ENCODE results near the gene MSMP. TPM values are rescaled to one million over a fixed set of nuclear protein-coding genes. Genes with fewer than 3 reads are reported as not detected.

Gene MSMP
- total and polyA plus RNA-seq, 7 donors: 0.57 TPM; not detected in 6

DNA sequence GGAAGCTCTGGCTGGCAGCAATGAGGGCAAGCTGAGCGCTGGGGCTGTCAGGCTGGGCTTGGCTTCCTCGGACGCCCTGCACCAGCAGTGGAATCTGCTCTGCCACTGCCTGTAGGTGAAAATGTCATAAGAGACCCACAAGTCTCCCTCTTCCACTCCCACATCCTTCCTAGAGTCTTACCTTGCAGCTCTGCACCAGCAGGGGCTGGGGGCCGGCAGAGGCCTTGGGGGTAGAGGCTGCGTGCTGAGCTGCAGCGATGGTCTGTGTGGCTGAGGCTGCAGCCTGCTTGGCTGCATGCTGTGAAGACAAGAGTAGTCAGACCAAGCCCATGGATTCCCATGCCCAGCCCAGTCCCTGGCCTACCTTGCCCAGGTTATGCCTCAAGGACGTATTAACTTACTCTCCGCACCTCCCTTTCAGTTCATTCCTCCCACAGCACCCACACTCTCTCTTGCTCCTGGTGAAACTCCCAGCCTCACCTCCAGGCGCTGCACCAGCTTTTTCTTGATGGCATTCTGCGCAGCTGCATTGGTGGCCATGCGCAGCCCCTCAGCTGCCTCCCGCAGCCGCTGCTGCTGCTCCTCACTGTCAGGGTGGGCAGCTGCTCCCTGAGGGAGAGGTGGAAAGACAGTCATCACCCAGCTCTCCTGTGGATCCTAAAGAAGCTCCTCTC lies 39.4 kb downstream of the MSMP start:
- H3K4me1 ChIP-seq: peaks cover 0 to 6% (median 0%) of the 10 kb centered on the region in 4 donors
- peaks cover 89 to 100% (median 94%) of the 10 kb centered on the region in 4 donors for H3K36me3 ChIP-seq
- H3K27ac ChIP-seq: peak overlapping the region; percentile 50 to 69 (median 56)
- no peaks in the 10 kb centered on the region for H3K9me3 ChIP-seq
- no peak overlapping the region for H3K4me3 ChIP-seq
- TF ChIP-seq POLR2A (IDR thresholded peaks at IDR 0.05) (no peak), POLR2AphosphoS5 (IDR thresholded peaks at IDR 0.05) (no peak), EP300 (IDR thresholded peaks at IDR 0.05) (no peak)
- TF ChIP-seq, protein P1, sequence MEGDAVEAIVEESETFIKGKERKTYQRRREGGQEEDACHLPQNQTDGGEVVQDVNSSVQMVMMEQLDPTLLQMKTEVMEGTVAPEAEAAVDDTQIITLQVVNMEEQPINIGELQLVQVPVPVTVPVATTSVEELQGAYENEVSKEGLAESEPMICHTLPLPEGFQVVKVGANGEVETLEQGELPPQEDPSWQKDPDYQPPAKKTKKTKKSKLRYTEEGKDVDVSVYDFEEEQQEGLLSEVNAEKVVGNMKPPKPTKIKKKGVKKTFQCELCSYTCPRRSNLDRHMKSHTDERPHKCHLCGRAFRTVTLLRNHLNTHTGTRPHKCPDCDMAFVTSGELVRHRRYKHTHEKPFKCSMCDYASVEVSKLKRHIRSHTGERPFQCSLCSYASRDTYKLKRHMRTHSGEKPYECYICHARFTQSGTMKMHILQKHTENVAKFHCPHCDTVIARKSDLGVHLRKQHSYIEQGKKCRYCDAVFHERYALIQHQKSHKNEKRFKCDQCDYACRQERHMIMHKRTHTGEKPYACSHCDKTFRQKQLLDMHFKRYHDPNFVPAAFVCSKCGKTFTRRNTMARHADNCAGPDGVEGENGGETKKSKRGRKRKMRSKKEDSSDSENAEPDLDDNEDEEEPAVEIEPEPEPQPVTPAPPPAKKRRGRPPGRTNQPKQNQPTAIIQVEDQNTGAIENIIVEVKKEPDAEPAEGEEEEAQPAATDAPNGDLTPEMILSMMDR (IDR thresholded peaks at IDR 0.05): no peak
- WGBS, 2 donors: 97% methylated on average over 13 of the region's 13 CpGs
- peak; percentile 29 for DNase-seq
- no peaks in the 10 kb centered on the region for H3K27me3 ChIP-seq
- intact Hi-C loops (cut with DNase I): no loop called here

DNA sequence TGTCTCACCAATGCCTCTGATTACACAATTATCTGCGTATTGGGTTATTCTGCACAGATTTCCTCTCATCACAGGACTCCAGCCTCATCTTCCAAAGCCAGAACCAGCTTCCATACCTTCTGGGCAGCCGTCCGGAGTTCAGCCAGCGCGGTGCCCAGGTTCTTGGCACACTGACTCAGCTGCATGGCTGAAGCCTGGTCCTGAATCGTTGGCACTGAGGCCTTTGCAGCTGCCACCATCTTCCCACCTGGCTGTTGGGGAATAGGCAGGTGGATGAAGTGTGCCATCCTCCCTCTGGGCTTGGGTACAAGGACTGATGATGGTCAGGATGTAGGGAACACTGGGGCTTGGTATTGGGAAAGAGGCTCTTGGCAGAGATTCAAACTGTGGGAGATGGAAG lies 40.0 kb downstream of the MSMP start:
- H3K27ac ChIP-seq: peak overlapping the region; percentile 50 to 69 (median 56)

DNA sequence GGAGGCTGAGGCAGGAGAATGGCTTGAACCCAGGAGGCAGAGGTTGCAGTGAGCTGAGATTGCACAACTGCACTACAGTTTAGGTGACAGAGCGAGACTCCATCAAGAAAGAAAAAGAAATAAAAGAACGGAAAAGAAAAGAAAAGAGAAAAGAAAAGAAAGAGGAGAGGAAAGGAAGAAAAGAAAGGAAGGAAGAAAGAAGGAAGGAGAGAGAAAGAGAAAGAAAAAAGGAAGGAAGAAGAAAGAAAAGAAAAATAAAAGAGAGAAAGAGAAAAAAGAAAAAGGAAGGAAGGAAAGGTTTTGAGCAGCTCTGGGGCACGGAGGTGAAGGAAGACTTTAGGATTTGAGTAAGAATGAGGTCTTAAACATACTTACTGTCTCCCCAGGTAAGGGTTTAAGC lies 40.5 kb downstream of the MSMP start:
- H3K4me1 ChIP-seq: peaks cover 0 to 6% (median 0%) of the 10 kb centered on the region in 4 donors
- H3K4me3 ChIP-seq: no peak overlapping the region
- no peak for DNase-seq
- 93 to 97% methylated on average over 3 of the region's 3 CpGs for WGBS, 2 donors
- intact Hi-C loops (cut with DNase I): no loop called here
- H3K9me3 ChIP-seq: no peaks in the 10 kb centered on the region
- H3K36me3 ChIP-seq: peaks cover 83 to 100% (median 92%) of the 10 kb centered on the region in 4 donors
- no peaks in the 10 kb centered on the region for H3K27me3 ChIP-seq
- peak overlapping the region in 3 of 4 donors; percentile 50 to 69 (median 57) for H3K27ac ChIP-seq
- TF ChIP-seq EP300 (IDR thresholded peaks at IDR 0.05) (no peak), POLR2A (IDR thresholded peaks at IDR 0.05) (no peak), POLR2AphosphoS5 (IDR thresholded peaks at IDR 0.05) (no peak)
- TF ChIP-seq, protein P1 (IDR thresholded peaks at IDR 0.05): no peak

More for the DNA sequence above, 40.0 kb downstream of the MSMP start:
- Histone ChIP-seq H3K4me3 (no peak overlapping the region), H3K27me3 (no peaks in the 10 kb centered on the region), H3K9me3 (no peaks in the 10 kb centered on the region), H3K4me1 (peaks cover 0 to 6% (median 0%) of the 10 kb centered on the region in 4 donors), H3K36me3 (peaks cover 83 to 100% (median 92%) of the 10 kb centered on the region in 4 donors)
- peak; percentile 60 for DNase-seq
- intact Hi-C loops (cut with DNase I): no loop called here
- WGBS, 2 donors: 92 to 95% methylated on average over 6 of the region's 6 CpGs
- no peak for TF ChIP-seq POLR2AphosphoS5 (IDR thresholded peaks at IDR 0.05)

DNA sequence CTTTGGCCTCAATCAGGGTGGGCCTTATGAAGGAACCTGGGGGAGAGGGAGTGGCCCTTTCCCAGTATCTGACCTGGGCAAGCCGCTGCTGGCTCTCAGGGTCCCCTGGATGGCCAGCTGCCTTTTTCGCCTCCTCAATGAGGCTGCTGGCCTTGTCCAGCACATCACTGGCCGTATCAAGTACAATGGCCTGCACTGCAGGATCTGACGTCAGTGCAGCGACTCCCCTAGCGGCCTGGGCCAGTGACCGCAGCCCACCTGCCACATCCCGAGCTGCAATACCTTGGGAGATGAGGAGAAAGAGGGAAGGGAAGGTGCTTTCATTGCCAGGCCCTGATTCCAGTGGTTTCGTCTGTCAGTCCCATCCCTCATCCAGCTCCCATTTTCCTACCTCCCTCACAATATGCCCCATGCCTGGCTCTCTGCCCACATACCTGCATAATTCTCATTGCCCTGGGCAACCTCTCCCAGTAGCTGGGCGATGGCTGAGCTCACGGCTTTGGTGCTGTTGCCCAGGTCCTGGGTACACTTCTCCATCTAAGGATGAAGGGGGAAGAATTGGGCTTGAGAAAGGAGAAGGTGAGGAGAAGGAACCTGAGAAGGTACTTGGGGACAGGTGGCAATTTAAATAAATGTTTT lies 41.2 kb downstream of the MSMP start:
- Histone ChIP-seq H3K27ac (peak overlapping the region; percentile 10 to 69 (median 53)), H3K27me3 (no peaks in the 10 kb centered on the region), H3K9me3 (no peaks in the 10 kb centered on the region), H3K4me1 (peaks cover 0 to 6% (median 0%) of the 10 kb centered on the region in 4 donors), H3K36me3 (peaks cover 85 to 100% (median 92%) of the 10 kb centered on the region in 4 donors), H3K4me3 (no peak overlapping the region)
- no peak for TF ChIP-seq EP300 (IDR thresholded peaks at IDR 0.05)
- peak in 1 of 4 donors; percentile 8 for TF ChIP-seq POLR2AphosphoS5 (IDR thresholded peaks at IDR 0.05)
- TF ChIP-seq, protein P1 (IDR thresholded peaks at IDR 0.05): no peak
- TF ChIP-seq POLR2A (IDR thresholded peaks at IDR 0.05): no peak
- intact Hi-C loops (cut with DNase I): no loop called here
- peak; percentile 64 for DNase-seq
- WGBS, 2 donors: 91% methylated on average over 11 of the region's 11 CpGs
